ENCODE results near the gene EMP1. TPM values are rescaled to one million over a fixed set of nuclear protein-coding genes. Genes with fewer than 3 reads are reported as not detected.
A peak's percentile ranks its signal among the peaks of the same experiment; 100 is the strongest.

EMP1 gene
- total RNA-seq, 1 donor from 2014 or later: 83.3 TPM

- DNase-seq (ENCODE audit: low read depth in 2 of 2): peak in 1 of 2 donors; percentile 47
These were observed 1.1 kb downstream of the EMP1 start for GRCh38 chr12:13197526-13198143.

- peak in 1 of 2 donors; percentile 31 for DNase-seq (ENCODE audit: low read depth in 2 of 2)
These were observed 1.7 kb downstream of the EMP1 start for GRCh38 chr12:13198241-13198640.

DNA sequence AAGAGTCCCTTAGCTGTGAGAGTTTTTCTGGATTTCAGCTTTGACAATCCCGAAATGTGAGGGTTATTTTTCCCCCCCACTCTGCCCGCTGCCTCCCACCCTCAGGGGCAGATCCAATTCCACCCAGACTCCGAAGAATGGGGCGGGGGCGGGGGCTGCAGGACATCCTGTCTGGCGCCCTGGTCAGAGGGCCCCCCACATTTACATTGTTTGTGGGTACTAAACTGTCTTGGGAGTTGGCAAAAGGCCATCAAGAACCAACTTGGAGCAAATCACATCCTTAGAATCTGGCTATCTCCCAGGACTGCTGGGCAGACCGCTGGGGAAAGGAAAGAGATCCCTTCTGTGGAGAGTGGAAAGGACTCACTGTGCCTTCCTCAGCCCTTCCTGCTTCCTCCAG is 2.4 kb downstream of the EMP1 start:
- peak in 1 of 2 donors; percentile 81 for DNase-seq (ENCODE audit: low read depth in 2 of 2)

GRCh38 chr12:13199592-13199991 is 3.1 kb downstream of the EMP1 start:
- DNase-seq (ENCODE audit: low read depth in 2 of 2): no peak

- DNase-seq (ENCODE audit: low read depth in 2 of 2): peak in 1 of 2 donors; percentile 8
These were observed 4.3 kb downstream of the EMP1 start for GRCh38 chr12:13200841-13201240.

- peak; percentile 64 to 68 for DNase-seq (ENCODE audit: low read depth in 2 of 2)
These were observed 6.8 kb downstream of the EMP1 start for GRCh38 chr12:13203034-13203922.

DNA sequence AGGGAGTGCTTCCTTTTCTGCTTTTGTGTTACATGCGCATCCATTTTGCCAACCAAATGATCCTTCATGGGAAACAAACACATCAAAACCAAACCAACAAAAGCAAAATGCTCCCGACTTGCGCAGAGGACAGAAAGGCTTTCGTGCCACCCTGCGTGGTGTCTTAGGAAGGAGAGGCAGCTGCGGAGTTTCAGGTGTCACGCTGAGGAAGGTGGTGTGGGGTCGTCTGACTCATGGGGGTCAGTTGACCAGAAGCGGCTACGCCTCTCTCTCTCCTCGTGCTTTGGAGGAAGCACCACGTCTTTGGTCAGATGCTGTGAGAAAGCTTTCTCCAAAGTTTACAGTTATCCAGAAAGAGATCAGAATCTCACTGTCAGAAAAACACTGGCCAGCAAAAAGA is 7.9 kb downstream of the EMP1 start:
- DNase-seq (ENCODE audit: low read depth in 2 of 2): peak in 1 of 2 donors; percentile 95

GRCh38 chr12:13205809-13206559 is 9.5 kb downstream of the EMP1 start:
- peak in 1 of 2 donors; percentile 98 for DNase-seq (ENCODE audit: low read depth in 2 of 2)

GRCh38 chr12:13206560-13206897 is 10.0 kb downstream of the EMP1 start:
- DNase-seq (ENCODE audit: low read depth in 2 of 2): peak in 1 of 2 donors; percentile 41

- peak; percentile 52 to 66 for DNase-seq (ENCODE audit: low read depth in 2 of 2)
These were observed 12.3 kb downstream of the EMP1 start for GRCh38 chr12:13208533-13209435.

DNA sequence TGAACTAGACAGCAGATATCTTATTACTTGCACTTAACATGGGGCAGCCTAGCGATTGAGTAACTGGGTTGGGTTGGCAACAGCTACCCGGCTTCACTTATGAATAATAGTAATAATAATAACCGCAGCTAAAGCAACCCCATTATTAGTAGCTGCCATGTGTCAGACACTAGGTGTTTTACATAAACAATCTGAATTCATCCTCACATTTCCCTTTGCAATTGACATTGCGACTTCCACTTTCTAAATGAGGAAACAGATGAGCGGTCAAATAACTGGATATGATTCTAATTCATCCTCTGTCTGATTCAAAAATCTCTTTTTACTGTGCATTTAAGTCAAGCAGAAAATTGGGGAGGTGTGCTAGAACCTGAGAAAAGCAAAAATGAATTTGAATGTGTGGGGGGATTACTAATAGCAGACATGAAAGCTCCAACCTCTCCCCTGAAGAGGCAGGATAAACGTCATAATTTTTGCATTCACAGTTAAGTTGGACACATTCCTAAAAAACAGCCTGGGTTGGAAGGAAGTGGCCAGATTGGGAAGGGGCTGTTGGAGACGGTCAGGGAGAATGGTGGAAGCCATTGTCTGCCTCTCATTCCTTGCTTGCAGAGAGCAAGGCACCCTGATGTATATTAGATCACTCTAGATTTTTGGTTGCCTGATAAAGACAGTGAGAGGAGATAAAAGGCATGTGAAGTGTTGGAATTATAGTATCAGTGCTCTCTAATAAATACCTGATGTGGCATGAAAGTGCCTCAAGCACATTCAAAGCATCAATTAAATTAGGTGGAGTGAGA is 13.1 kb downstream of the EMP1 start:
- DNase-seq (ENCODE audit: low read depth in 2 of 2): peak; percentile 41 to 68

DNA sequence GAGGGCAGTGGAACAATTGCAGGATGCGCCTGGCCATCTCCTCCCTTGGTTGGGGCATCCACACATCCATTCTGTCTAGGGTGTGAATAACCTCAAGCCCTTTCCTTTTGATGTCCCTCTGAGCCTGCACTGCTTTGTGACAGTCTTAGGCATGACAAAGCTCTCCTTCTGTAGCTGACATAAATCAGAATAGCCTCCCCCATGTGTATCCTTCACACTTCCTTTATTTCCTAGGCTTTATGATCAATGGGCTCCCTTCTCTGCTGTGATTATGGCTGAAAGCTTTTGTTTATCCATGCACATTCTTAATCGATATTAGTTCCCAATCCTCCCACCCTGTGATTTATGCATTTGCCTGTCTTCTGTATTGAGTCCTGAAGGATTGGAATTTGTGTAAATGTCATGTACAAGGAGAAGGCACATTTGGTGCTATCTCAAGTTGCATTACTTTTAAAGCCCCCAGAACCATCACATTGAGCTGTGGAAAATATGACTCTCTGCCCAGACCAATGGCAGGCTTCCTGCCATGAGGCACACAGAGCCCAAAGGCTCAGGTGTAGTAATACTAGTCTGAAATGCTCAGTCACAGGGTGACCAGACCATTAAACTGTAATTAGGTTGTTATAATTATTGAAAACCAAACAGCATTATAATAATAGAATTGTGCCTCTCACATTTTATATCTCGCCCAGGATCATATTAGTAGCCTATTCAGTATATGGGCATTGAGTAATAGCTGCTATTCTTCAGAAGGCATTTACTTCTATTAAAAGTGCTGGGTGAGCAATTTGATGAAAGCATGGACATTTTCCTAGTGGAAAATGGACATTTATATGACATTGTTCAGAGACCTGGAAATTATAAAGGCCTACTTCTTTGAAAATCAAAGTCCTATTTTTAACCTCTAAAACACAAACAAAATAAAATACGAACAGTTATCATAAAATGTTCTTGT is 14.0 kb downstream of the EMP1 start:
- DNase-seq (ENCODE audit: low read depth in 2 of 2): peak; percentile 39 to 69

DNA sequence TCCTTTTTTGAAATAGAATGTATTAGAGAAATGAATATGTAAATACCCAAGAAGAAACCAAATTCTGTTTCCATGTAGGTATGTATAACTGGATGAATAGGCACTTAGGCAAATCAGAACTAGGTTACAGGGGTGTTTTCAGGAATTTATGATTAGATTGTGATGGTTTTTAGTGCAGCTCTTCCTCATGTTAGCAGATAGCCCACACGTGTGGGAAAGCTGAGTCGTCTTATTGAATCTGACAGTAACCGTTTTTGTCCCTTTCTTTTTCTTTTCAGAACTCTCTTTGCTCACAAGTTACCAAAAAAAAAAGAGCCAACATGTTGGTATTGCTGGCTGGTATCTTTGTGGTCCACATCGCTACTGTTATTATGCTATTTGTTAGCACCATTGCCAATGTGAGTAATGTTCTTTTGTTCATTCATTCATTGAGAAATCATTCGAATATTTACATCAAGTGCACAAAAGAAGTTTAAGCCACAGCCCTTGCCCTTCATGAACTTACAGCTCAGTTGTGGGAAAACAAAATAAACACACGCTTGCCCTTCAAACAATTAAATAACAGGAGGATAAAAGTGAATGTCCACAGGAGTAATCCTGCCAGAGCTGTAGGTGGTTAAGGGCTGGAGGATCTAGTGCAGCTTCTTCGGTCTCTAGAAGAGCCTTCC is 14.8 kb downstream of the EMP1 start:
- DNase-seq (ENCODE audit: low read depth in 2 of 2): peak in 1 of 2 donors; percentile 37

GRCh38 chr12:13211859-13212664 is 15.5 kb downstream of the EMP1 start:
- DNase-seq (ENCODE audit: low read depth in 2 of 2): peak; percentile 69 to 73

DNA sequence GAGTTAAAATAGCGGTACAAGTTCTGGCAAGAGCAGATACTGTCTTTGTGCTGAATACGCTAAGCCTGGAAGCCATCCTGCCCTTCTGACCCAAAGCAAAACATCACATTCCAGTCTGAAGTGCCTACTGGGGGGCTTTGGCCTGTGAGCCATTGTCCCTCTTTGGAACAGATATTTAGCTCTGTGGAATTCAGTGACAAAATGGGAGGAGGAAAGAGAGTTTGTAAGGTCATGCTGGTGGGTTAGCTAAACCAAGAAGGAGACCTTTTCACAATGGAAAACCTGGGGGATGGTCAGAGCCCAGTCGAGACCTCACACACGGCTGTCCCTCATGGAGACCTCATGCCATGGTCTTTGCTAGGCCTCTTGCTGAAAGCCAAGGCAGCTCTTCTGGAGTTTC is 18.5 kb downstream of the EMP1 start:
- DNase-seq (ENCODE audit: low read depth in 2 of 2): peak in 1 of 2 donors; percentile 43

- peak in 1 of 2 donors; percentile 26 for DNase-seq (ENCODE audit: low read depth in 2 of 2)
These were observed 22.1 kb downstream of the EMP1 start for GRCh38 chr12:13218641-13219040.

- no peak for DNase-seq (ENCODE audit: low read depth in 2 of 2)
These were observed 22.8 kb downstream of the EMP1 start for GRCh38 chr12:13219320-13219719.

- no peak for DNase-seq (ENCODE audit: low read depth in 2 of 2)
These were observed 24.3 kb downstream of the EMP1 start for GRCh38 chr12:13220838-13221237.
